Tibial nerve (tissue), 3 donors: ENCODE measurements around the gene EVI2B.

Source experiments
- POLR2A ChIP-seq, 2 donors: fragments of 450-650 bp; IDR thresholded peaks; one replicate each; pipeline ENCODE4 v1.6.1; 2017; ENCODE audit warnings: antibody characterized with exemption in 2 of 2, mild to moderate bottlenecking in 2 of 2, moderate library complexity in 2 of 2
- TF ChIP-seq, protein P1 (sequence below), 5 experiments: fragments of 200-600 bp in 3 of 5; fragments of 450-650 bp in 2 of 5; sonication (generic) in 3 of 5; IDR thresholded peaks; one replicate each; pipeline ENCODE4 v1.5.1; 2016 to 2019; ENCODE audit warnings: antibody characterized with exemption in 5 of 5, mild to moderate bottlenecking in 3 of 5, moderate library complexity in 2 of 5

DNA sequence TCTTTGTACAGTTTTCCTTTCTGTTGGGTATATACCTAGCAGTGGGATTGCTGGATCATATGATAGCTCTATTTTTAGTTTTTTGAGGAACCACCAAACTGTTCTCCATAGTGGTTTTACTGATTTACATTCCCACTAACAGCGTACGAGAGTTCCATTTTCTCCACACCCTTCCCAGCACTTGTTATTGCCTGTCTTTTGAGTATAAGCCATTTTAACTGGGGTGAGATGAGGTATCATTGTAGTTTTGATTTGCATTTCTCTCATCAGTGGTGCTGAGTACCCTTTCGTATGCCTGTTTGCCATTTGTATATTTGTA is 887 bp upstream of the EVI2B start:
- TF ChIP-seq, protein P1, sequence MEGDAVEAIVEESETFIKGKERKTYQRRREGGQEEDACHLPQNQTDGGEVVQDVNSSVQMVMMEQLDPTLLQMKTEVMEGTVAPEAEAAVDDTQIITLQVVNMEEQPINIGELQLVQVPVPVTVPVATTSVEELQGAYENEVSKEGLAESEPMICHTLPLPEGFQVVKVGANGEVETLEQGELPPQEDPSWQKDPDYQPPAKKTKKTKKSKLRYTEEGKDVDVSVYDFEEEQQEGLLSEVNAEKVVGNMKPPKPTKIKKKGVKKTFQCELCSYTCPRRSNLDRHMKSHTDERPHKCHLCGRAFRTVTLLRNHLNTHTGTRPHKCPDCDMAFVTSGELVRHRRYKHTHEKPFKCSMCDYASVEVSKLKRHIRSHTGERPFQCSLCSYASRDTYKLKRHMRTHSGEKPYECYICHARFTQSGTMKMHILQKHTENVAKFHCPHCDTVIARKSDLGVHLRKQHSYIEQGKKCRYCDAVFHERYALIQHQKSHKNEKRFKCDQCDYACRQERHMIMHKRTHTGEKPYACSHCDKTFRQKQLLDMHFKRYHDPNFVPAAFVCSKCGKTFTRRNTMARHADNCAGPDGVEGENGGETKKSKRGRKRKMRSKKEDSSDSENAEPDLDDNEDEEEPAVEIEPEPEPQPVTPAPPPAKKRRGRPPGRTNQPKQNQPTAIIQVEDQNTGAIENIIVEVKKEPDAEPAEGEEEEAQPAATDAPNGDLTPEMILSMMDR (IDR thresholded peaks at IDR 0.05) = no peak
- no peak for TF ChIP-seq POLR2A (IDR thresholded peaks at IDR 0.05)
